CD4-positive, alpha-beta T cell treated with Interleukin-4 for 4 hours (primary cell): Measurements from ENCODE around the gene PSMA7.
A peak's percentile ranks its signal among the peaks of the same experiment; 100 is the strongest.

ENCODE experiments used
- DNase-seq: peaks from one replicate; pipeline ENCODE4 v3.0.0-alpha.2; 2020

PSMA7 gene

DNA sequence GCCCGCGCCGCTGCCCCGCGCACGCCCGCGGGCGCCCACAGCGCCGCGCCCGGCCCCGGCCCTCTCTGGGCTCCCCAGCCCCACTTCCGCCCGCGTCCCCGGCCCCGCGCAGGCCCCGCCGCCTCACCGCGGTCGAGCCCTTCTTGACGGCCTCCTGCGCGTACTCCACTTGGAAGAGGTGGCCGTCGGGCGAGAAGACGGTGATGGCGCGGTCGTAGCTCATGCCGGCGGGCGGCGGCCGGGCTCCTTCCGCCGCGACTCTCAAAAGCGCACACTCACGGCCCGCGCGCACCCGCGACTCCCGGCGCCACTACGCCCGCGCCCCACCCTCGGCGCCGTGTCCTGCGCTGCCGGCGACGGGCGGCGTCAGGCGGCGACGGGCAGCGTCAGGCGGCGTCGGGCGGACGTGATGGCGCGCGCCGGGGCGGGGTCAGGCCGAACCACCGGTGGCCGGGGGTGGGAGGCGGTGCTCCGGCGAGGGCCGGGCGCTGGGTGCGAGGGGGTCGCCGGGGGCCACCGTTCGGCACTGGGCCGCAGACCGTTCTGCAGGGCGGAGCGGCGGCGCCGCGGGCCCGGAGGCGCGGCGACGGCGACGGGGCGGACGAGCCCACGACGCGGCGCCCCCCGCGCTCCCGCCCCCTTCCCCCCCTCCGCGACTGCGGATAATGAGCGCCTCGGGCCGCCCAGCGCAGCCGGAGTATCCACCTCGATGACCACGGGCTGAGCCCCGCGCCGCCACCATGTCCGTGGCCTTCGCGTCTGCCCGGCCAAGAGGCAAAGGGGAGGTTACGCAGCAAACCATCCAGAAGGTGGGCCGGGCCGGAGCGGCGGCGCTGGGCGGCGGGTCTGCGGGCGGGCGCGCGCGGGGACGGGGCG is at the start of gene PSMA7, which contains the start of gene SS18L1:
TSS of gene PSMA7 (minus strand) at position 314 of the 876 bp plus-strand sequence. CDS start at position 223, 91 bp downstream.
TSS of gene SS18L1 (plus strand) at position 689 of the 876 bp plus-strand sequence. CDS start at position 741, 52 bp downstream.
- peak; percentile 80 for DNase-seq

DNA sequence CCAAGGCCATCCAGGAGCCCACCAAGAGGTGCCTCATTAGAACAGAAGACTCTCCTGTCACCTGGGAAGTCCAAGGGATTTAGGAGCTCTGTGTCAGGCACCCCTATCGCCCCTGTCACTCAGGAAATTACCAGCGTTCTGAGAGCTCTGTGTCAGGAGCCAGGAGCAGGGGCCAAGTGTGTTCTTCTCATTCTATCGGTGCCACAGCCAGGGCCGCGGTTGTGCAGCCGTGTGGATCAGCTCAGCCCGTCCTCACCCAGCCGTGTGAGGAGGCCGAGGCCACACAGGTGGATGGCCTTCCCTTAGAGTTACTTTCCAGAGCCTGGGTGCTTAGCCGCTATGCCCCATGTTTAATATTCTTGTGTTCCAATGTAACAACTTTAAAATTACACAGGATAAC is 49.4 kb upstream of the PSMA7 start:
- no peak for DNase-seq

DNA sequence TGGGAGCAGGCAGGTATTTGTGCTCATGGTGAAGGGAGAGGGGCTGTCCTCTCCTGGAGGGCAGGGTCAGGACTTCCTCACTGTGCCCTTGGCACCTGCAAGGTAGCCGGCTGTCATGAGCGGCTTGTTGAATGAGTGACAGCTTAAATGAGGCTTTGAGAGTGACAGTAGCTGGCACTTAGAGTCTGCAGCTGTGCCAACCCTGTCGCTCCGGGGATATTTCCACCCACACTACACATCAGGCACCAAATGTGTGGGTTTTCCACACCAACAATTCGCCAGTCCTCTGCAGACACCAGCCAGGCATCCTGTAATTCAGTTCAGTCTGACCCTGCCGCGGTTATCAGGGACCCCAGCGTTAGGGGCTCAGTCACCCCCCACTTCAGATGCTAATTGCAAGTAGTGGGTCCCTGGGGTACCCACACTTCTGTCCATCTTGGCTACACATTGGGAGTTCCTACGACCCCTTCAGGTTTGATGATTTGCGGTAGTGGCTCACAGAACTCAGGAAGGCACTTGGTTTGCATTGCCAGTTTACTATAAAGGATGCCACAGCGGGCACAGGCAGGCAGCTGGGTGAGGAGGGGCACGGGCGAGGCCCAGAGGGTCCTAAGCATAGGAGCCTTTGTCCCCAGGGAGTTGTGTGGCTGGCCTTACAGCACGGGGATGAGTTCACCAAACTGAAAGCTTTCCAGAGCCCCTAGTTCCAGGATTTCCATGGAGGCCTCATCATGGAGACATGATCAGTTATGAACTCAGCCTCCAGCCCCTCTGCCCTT is 48.8 kb upstream of the PSMA7 start:
- no peak for DNase-seq

DNA sequence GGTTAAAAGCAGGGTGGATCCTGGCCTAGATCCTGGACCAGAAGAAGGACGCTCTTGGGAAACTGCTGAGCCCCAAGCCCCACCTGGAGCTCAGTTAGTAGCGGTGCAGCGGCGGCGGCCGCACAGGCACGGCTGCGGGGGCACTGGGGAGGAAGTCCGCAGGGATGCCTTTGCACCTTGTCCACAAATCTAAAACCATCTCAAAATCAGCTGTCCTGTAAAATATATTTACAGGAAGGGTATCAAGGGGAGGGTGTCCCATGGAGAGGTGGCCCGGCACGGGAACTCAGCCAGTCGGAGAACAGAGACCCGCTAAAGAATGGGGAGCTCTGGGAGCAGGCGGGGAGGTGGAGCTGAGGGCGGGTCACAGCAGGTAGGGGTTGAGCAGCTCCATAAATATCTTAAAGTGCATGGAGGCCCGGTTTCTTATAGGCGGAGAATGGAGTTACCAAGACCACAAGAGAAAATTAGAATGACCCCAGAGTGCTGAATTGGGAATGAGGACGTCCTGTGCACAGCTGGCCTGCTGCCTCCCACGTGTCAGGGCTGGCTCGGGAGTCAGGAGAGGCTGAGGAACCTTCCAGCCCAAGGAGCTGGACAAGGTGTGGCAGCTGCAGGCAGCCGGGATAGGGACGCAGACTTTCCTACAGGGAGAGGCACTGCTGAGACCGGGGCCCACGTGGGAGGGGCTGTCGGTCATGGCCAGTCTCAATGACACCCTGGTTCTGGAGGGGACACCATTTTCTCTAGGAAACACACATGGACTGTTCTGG is 47.6 kb upstream of the PSMA7 start:
- DNase-seq, result no peak

DNA sequence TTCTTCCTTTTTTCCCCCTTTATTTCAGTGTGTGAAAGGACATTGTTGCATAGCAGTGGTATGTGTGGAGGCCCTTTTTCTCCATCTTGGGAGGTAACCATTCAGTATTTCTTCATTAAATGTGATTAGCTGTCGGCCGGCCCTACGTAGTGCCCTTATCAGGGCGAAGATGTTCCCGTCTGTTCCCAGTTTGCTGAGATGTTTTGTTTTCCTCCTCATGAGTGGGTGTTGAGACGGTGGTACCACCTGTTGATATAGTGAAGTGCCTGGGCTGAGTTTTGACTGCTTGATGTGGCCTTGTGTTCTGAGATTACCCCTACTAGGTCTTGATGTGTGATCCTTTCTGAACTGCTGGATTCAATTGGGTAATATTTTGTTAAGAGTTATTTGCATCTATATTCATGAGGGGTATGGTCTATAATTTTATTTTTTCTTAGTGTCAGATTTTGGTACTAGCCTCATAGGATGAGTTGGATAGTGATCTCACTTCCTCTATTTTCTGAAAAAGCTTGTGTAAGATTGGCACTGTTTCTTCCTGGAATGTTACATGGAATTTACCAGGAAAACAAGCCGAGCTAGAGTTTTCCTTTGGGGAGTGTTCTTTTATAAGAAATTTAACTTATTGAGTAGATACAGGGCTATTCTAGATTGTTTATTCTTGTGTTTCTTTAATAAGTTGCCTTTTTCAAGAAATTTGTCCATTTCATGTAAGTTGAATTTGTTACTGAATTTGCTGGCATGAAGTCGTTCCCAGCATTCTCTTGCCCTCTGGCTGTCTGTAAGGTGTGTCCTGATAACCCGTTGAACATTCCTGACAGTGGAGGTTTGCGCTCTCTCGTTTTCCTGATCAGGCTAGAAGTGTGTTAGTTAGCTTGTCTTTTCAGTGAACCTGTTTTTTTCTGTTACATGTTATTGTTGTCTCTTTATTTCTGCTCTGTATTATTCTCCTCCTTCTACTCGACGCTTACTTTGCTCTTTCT is 44.0 kb upstream of the PSMA7 start:
- DNase-seq, result no peak

DNA sequence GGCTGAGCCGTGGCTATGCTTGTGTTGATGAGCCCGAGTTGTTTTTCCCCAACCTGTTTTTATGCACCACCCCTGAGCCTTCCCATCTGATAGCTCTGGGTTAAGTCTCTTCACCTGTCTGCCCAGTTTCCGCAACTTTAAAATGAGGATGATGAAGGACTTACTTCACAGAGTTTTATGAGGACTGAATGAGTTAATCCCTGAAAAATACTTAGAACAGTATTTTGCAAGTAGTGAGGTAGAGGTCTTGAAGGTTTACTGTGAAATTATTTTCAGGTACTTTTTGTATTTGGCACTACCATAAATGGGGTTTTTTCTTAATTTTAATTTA is 42.9 kb upstream of the PSMA7 start:
- DNase-seq, result no peak

- DNase-seq, result no peak
Measured at GRCh38 chr20:62183426-62184142, 40.4 kb upstream of the PSMA7 start.

DNA sequence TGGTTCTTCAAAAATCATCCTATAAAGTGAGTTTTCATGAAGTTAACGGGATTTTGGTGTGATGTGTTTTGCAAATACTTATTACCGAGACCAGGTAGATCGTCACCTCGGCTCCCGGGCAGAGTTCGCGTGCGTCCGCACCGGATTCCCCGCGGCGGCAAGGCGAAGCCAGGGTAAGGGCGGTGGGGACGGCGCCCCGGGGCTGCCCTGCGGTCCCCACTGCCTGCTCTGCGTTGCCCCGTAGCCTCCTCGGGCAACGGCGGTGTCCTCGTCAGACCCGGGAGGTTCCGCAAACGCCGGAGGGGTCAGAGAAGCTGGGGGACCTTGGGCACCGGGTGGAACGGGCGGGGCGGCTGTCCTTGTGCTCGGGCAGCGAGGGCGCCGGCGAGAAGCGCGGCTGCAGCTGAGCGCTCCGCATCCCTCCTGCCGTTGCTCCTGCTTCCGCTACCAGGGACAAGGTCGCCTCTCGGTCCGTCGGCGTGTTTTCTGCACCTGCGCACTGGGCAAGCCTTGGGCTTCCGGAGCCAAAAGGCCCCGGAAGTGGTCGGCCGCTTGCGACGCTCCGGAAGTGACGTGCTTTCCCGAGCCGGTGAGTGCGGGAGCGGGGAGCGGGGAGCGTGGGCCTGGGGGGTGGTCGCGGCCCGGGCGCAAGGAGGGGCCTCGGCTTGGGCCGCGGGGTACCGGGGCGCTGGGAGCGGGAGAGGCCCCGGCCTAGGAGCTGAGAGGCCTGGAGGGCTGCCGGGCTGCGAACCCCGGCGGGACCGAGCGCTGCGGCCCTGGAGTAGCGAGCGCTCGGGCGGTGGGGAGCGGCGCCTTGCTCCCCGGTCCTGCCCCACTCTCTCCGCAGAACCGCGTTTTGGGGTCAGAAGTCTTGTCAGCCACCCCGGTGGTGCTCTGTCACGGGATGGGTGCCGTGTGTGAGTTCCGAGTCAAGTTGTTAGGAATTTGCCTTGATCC is 39.6 kb upstream of the PSMA7 start, which contains the start of gene MTG2:
TSS of gene MTG2 (plus strand) at position 560 of the 957 bp plus-strand sequence. CDS start 10,393 bp downstream, outside the sequence.
- DNase-seq, result peak; percentile 93

DNA sequence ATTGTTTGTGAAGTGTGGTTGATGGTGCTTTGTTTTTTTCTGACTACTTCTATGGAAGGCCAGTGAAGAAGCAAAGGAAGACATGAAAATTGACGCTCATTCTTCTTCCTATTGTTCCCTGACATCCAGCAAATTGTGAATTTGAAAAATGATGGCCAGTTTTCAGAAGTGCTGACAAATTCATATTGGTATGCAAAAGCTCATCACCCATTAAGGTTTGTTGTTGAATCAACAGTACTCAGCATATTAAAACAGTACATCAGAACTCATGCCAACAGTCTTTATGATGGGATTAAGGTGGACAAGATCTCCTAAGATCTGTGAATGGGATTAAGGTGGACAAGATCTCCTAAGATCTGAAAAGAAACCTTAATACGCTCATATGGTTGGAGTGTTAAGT is 38.6 kb upstream of the PSMA7 start:
- DNase-seq, result no peak

DNA sequence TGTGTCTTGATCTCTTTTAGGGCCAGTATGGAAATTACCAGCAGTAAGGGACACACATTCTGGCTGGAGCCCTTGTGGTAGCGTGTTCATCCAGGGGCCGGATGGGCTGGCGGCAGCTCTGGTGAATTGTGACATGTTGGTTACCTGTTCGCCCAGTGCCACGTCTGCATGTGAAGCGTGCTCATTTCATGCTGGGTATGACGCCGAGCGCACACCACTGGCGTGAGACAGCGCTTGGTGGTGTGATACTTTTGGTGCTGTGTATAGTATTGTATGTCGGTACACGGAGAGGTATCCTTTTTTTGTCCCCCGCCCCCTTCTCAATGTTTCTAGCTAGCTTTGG is 35.9 kb upstream of the PSMA7 start:
- no peak for DNase-seq

DNA sequence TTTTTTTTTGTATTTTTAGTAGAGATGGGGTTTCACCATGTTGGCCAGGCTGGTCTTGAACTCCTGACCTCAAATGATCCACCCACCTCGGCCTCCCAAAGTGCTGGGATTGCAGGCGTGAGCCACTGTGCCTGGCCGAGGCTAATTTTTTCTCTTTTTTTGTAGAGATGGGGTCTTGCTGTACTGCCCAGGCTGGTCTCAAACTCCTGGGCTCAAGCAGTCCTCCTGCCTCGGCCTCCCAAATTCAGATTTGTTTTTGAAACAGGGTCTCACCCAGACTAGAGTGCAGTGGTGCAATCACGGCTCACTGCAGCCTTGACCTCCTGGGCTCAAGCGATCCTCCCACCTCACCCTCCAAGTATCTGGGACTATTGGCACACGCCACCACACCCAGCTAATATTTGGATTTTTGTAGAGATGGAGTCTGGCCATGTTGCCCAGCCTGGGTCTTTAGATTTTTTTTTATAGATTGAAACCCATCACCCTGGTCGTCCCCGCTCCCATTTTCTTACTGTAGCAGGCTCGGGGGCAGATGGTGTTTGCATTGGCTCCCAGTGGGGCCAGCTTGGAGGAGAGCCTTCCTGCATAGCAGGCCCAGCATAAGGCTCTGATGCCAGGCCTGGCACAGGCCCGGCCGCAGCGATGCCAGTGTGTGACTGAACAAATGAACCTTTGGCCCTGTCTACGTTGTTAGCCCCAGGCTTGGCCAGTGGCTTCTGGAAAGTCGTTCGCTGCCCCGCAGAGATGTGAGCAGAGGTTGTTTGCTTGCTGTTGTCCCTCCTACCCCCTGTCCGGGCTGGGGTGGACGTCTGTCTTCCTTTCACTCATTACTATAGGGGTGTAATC is 35.3 kb upstream of the PSMA7 start:
- no peak for DNase-seq

GRCh38 chr20:62177307-62177706 is 34.1 kb upstream of the PSMA7 start:
- no peak for DNase-seq

GRCh38 chr20:62176866-62177265 is 33.7 kb upstream of the PSMA7 start:
- DNase-seq, result no peak

DNA sequence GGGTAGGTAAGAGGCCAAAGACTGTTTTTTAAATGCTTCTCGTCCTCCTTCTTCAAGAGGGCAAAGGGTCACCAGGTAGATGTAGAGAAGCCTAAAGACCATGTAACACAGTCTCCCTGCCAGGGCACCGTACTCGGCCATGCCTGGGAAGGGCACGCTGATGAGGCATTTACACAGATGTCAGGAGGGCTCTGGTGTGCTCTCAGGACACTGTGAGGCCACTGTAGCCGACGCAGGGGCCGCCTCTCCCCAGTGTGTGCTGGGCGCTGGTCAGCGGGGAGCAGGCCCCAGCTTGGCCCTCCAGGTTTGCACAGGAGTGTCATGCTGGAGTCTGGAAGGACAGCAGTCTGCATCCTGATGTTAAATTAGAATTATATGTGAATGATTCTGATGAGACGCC is 32.5 kb upstream of the PSMA7 start:
- DNase-seq, result no peak

GRCh38 chr20:62174870-62175624 is 31.9 kb upstream of the PSMA7 start:
- DNase-seq, result no peak

DNA sequence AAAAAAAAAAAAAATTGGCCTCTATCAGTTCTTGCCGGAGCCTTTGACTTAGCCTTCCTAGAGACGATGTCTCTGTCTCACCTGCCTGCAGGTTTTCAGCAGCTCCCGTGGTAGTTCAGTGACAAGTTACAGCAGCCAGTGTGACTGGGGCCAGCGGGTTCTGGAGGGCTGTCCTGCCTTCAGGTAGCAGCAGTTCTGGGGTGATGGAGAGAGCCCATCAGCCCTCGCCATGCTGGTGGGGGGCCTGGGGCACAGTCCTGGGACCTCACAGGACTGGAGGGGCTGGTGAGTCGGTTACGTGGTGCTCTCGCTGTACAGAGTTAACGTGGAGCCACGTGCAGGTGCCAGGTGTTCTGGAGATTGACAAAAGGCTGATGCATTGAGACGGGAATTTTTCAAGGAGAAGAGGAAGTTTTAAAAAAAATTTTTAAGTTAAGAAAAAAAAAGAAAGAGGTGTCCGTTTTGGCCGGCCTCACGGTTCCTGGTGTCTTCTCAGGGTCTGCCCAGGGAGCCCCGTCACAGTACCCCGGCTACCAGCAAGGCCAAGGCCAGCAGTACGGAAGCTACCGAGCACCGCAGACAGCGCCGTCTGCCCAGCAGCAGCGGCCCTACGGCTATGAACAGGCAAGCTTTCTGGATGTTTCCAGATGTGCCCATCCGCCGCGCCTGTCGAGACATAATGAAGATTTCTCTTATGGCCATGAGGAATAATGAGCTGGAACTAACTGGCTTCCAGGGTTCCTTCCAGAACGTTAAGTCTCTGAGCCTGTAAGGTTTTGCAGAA is 31.0 kb upstream of the PSMA7 start:
- DNase-seq, result no peak

DNA sequence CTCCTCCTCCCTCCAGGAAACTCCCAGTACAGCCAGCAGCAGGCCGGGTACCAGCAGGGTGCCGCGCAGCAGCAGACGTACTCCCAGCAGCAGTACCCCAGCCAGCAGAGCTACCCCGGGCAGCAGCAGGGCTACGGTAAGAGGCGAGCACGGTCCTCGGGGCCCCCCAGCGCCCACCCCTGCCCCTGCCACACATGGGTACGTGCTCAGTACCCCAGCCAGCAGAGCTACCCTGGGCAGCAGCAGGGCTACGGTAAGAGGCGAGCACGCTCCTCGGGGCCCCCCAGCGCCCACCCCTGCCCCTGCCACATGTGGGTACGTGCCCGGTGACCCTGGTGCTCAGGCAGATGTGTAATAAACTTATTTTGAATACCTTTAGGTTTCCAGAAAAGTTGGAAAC is 29.5 kb upstream of the PSMA7 start:
- no peak for DNase-seq

GRCh38 chr20:62171245-62171644 is 28.1 kb upstream of the PSMA7 start:
- no peak for DNase-seq
